AG04449 (cell line): ENCODE results near the gene CRBN.

Experiments used
- CTCF ChIA-PET: fragments of 350-600 bp; formaldehyde crosslinking; extraction: SDS; loops from one replicate; lab custom pipeline; 2021; ENCODE audit warnings: antibody characterized with exemption; lab: Yijun Ruan, JAX
- POLR2A ChIA-PET: fragments of 400-600, 350-600 bp; formaldehyde crosslinking; extraction: SDS; loops from one replicate; lab custom pipeline; 2020; ENCODE audit warnings: antibody characterized with exemption, inconsistent platforms; lab: Yijun Ruan, JAX
- DNase-seq: peaks from one replicate; pipeline ENCODE4 v3.0.0-alpha.2; 2010; ENCODE audit warnings: low read depth, low spot score
- H3K4me3 ChIP-seq: 2 replicates; pipeline ENCODE4 v1.5.1; 2011; ENCODE audit warnings: low read depth, mild to moderate bottlenecking, control low read depth, low read length
- CTCF ChIP-seq: IDR thresholded peaks from one replicate; pipeline ENCODE4 v1.5.1; 2011; ENCODE audit warnings: mild to moderate bottlenecking, moderate library complexity, low read length, control low read depth, inconsistent platforms; ENCODE audit not compliant: insufficient read depth; ENCODE audit errors: missing control alignments

The CRBN gene

GRCh38 chr3:3194861-3195260, 15.4 kb upstream of the CRBN start:
- POLR2A ChIA-PET, result no interaction called here
- CTCF ChIA-PET, result no interaction called here
- no peak for DNase-seq
- H3K4me3 ChIP-seq, result no peak overlapping the region
- no peak for TF ChIP-seq CTCF

- no peak for TF ChIP-seq CTCF
- POLR2A ChIA-PET, result no interaction called here
- DNase-seq, result no peak
- no peak overlapping the region for H3K4me3 ChIP-seq
- CTCF ChIA-PET, result interaction anchor here (0.9 to 1.7 kb wide), 4 partner anchors 8 to 1099 kb away, joined by 3 to 6 read pairs (median 3); no protein-coding TSS in a partner anchor
Observed at GRCh38 chr3:3192286-3192675, 12.8 kb upstream of the CRBN start.

GRCh38 chr3:3191675-3192285, 12.3 kb upstream of the CRBN start:
- H3K4me3 ChIP-seq, result no peak overlapping the region
- no peak for DNase-seq
- POLR2A ChIA-PET, result no interaction called here
- CTCF ChIA-PET, result interaction anchor here (0.9 to 1.7 kb wide), 4 partner anchors 8 to 1100 kb away, joined by 3 to 6 read pairs (median 3); no protein-coding TSS in a partner anchor
- TF ChIP-seq CTCF, result no peak

- DNase-seq, result no peak
- POLR2A ChIA-PET, result no interaction called here
- H3K4me3 ChIP-seq, result no peak overlapping the region
- CTCF ChIA-PET, result interaction anchor here (1.3 to 2.6 kb wide), 2 partner anchors 11 kb away, joined by 5 to 8 read pairs; partner anchors contain the start of gene CRBN
- no peak for TF ChIP-seq CTCF
Observed at GRCh38 chr3:3189961-3190360, 10.5 kb upstream of the CRBN start.

- no peak for TF ChIP-seq CTCF
- ChIA-PET CTCF (interaction anchor here (1.3 to 2.6 kb wide), 3 partner anchors 10 to 13 kb away, joined by 3 to 8 read pairs (median 5); partner anchors contain the start of gene CRBN), POLR2A (no interaction called here)
- H3K4me3 ChIP-seq, result no peak overlapping the region
- no peak for DNase-seq
Observed at GRCh38 chr3:3189102-3189727, 9.7 kb upstream of the CRBN start.

- ChIA-PET CTCF (no interaction called here), POLR2A (no interaction called here)
- DNase-seq, result no peak
- TF ChIP-seq CTCF, result no peak
- no peak overlapping the region for H3K4me3 ChIP-seq
Observed at GRCh38 chr3:3184876-3185275, 5.4 kb upstream of the CRBN start.
